GM18873 (cell line): Measurements from ENCODE around the gene ADGRG1.

Experiments used
- ATAC-seq: cut with Tn5 transposase; IDR thresholded peaks from one replicate; pipeline ENCODE4 v1.9.1; 2021; ENCODE audit warnings: mild to moderate bottlenecking, moderate library complexity, moderate number of reproducible peaks; ENCODE audit not compliant: unreplicated experiment, low FRiP score

Gene ADGRG1

DNA sequence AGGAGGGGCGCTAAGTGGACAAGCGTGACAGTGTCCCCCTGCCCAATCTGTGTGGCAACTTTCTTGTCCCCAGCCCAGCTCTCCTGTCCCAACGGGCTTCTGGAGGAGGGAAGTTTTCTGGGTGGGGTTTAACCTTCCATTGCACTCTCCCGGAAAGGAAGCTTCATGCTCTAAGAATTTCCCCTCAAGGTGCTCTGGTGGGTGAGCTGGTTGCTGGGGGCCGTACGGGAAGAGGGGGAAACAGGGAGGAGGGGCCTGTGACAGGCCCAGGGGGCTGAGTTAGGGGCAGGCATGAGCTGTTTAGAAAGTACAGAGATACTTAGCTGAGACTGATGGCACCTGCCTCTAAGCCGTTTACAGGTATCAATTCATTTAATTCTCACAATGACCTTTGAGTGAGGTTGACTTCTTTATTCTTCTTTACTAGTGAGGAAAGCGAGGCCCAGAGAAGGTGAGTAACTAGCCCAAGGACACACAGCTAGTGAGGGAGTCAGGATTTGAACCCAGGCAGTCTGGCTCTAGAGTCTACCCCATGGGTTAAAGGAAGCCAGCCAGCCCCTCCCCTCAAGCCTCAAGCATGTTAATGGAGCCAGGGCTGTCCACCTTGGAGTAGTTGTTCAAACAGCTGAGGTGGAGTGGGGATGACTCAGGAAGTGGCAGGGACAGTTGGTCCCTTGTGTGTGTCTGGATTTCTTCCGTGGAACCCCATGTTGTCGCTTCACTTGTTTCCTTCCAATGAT, 18.9 kb downstream of the ADGRG1 start:
- ATAC-seq, result no peak

- ATAC-seq, result no peak
Observed at GRCh38 chr16:57648125-57648524, 19.7 kb downstream of the ADGRG1 start.

DNA sequence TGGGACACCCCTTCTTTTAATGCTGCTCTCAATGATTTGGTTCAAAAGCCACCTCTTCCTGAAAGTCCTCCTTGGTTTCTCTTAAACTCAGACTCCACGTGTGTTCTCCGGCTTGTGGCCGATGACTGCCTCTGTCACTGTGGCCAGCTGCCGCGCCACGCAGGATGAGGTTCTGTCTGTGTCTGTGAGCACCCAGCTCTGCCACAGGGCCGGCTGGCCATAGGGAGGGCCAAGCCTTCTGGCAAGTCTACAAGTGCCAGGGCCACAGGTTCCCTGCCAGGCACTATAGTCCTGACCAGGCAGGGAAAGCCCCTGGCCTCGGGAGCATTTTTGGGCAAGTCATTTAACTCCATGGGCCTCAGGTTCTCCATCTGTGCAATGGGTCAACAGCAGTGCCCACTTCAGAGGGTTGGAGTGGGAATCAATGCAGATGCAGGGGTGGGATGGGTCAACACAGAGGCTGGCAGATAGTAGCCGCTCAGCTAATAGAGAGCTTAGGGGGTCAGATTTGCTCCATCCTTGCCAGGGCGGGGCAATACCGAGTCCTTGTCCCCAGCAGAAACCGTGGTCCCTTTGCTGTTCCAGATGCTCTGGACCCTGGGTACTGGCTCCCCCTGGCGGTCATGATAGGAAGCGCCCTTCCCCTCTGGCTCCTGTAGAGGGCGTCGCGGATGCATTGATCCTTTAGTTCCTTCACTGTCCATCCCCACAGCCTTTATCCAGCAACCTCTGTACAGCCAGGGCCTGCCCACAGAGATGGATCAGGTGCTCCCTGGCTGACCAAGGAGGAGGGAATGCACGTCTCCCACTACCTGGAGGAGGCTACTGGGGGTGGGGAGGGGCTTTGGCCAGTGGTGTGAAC, 20.4 kb downstream of the ADGRG1 start:
- peak; percentile 60 for ATAC-seq

DNA sequence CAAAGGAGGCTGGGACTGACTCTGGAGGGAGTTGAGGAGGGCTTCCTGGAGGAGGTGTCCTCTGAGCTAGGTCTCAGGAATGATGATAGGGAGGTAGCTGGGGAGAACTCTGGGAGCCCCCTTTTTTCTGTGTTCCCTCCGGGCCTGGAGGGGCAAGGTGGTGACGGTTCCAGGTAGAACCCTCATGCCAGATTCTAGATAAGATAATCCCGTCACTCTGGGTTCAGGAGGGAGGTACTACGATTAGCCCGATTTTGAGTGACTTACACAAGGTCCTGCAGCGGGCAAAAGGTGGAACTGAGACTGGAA, 21.0 kb downstream of the ADGRG1 start:
- no peak for ATAC-seq

GRCh38 chr16:57649846-57650245, 21.4 kb downstream of the ADGRG1 start:
- ATAC-seq, result no peak

- ATAC-seq, result no peak
Observed at GRCh38 chr16:57651344-57652333, 23.2 kb downstream of the ADGRG1 start.

DNA sequence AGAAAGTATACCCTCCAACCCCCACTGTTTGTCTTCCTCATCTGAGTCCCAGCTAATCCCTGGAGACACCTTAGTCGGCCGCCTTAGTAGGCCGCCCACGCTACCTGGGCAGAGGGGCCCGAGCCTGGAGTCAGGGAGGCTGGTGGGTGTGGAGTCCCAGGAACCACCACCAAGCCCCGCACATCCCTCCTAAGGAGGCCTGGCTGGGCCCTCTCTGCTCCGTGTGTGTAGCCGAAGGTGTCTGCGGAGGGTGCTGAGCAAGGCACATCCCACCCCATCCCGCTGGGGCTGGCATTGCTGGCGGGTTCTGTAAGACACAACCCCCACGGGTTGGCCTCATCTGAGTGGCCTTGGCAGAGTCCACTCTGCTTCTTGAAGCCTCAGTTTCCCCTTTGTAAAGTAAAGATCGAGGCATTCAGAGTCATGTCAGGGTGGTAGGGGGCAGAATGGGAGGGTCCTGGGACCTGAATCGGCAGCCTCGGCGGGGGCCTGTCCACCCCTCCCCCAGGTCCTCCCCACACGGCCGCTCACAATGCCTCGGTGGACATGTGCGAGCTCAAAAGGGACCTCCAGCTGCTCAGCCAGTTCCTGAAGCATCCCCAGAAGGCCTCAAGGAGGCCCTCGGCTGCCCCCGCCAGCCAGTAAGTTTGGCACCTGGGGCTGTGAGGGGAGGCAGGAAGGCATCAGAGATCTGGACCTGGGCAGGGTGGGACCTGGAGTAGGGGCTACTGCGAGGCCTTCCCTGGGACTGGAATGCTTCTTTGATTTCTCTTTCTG, 24.5 kb downstream of the ADGRG1 start:
- ATAC-seq, result no peak

- no peak for ATAC-seq
Observed at GRCh38 chr16:57653936-57654335, 25.5 kb downstream of the ADGRG1 start.

GRCh38 chr16:57656342-57656955, 28.0 kb downstream of the ADGRG1 start:
- no peak for ATAC-seq

- ATAC-seq, result no peak
Observed at GRCh38 chr16:57657228-57657627, 28.8 kb downstream of the ADGRG1 start.

- ATAC-seq, result no peak
Observed at GRCh38 chr16:57658130-57658877, 29.9 kb downstream of the ADGRG1 start.

- ATAC-seq, result no peak
Observed at GRCh38 chr16:57658878-57659674, 30.6 kb downstream of the ADGRG1 start.

DNA sequence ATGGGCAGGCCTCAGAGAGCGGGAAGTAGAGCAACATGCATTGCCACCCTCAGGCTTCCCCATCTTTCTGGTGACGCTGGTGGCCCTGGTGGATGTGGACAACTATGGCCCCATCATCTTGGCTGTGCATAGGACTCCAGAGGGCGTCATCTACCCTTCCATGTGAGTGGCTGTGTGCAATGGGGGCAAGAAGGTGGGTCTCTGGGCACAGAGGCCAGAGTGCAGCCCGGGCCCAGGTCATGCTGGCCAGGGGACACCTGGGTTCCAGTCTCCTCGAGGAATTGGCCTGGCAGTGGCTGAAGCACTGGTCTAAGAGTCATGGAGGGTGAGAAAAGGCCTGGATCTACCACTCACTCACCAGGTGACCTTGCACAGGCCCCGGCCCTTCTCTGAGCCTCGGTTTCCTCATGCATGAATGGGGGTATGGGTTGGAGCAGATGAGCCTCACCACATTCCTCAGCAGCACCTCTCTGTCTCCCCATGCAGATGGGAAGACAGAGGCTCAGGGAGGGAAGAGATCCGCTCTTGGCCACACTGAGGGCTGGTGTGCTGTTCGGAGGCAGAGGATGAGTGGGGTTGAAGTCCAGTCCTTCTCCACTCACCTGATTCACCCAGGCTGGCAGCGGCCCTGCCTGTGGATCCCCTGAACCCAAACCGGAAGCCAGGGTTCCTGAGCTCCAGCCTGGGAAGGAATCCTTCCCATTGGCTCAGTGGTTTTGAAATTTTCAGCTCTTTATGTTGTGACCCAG, 32.5 kb downstream of the ADGRG1 start:
- ATAC-seq, result no peak

- ATAC-seq, result no peak
Observed at GRCh38 chr16:57661510-57661909, 33.1 kb downstream of the ADGRG1 start.

DNA sequence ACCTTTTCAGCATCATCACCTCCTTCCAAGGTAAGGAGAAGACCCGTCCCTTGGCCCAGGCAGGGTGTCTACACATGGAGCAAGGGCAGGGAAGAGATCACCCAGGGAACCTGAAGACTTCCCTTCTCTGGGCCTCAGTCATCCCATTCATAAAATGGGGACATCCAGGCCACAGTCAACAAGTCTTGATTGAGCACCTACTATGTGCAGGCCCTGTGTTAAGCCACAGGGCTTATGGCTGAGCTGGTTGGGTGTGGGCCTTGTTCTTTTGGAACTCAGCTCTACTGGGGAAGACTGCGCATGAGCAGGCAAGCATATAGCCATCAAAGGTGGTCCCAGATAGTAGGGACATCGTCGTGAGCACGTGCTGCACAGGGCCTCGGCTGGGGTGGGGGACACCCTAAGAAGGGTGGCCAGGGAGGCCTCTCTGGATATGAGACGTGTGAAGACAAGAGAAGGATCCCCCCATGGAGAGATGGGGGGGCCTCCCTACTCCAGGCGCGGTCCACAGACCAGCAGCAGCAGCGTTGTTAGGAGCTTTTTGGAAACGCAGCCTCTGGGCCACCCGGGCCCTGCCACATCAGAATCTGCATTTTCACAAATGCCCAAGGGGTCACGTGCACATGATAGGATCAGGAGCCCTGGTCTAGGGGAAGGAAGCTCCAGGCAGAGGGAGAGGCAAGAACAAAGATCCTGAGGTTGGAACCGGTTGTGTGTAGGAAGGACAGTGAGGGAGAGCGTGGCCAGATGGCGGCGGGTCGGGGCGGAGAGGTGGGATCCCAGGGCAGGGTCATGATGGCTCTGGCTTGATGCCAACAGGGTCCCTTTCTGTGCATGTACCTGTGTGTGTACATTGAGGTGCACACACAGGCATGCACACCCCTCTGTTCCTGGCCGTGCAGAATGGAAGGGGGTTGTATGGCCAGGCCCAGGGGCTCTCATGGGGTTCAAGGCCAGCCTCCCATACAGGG, 33.8 kb downstream of the ADGRG1 start:
- no peak for ATAC-seq

GRCh38 chr16:57663436-57663835, 35.0 kb downstream of the ADGRG1 start:
- ATAC-seq, result no peak
